Femur (tissue), 1 donor: Measurements from ENCODE around the gene SFMBT2.
A peak's percentile ranks its signal among the peaks of the same experiment; 100 is the strongest.

ENCODE experiments used
- DNase-seq: peaks from one replicate; pipeline ENCODE4 v3.0.0-alpha.2; 2017

SFMBT2 gene

DNA sequence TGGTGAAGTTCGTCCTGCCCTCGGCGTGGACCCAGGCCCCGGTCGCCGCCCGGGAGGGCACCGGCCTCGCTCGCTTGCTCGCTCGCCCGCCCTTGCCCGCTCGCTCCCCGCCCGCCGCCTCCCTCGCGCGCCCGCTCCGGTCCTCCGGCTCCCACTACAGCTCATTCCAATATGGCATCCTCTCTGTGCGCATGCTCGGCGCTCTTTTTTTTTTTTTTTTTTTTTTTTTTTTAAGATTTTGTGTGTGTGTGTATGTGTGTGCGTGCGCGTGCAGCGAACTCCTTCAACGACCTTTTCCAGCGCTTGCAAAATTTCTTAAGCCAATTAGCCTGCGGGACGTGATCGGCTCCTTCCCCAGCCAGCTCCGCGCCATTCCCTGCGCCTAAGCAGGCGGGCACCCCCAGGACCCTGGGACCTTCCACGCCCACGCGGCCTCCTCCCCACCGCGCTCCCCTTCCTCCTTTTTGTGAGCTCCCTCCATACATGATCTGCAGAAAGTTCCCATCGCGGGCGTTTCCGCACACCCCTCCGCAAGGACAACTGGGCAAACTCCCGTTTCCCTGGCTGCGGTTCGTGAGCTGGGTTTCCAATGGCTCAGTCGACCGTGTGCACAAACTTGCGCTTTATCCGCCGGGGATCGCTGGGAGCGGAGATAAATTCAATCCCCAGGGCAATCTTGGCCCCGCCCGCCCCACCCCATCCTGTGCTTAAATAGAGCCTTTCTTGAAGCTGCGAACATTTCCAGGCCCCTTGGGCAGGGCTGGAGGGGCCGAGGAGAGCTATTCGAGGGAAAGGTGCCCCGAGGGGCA lies at the start of gene SFMBT2:
Gene SFMBT2 (minus strand): TSS at position 173 of the 809 bp plus-strand sequence. CDS start 29,136 bp downstream, outside the sequence.
- DNase-seq: peak; percentile 76

DNA sequence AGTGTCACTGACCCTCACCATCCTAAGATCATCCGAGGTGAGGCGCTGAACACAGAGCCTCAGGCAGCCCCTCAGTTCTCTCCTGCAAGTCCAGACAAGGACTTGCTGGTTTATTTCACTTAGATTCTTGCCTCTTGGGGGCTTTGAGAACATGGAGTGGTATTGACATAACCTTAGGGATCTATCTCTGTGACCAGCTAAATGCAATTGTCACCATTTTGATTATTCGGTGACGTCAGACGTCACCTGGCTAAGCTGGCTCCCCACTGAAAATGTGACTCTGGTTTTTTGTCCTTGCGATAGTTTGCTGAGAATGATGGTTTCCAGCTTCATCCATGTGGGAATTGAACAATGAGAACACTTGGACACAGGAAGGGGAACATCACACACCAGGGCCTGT lies 49.2 kb upstream of the SFMBT2 start:
- no peak for DNase-seq

DNA sequence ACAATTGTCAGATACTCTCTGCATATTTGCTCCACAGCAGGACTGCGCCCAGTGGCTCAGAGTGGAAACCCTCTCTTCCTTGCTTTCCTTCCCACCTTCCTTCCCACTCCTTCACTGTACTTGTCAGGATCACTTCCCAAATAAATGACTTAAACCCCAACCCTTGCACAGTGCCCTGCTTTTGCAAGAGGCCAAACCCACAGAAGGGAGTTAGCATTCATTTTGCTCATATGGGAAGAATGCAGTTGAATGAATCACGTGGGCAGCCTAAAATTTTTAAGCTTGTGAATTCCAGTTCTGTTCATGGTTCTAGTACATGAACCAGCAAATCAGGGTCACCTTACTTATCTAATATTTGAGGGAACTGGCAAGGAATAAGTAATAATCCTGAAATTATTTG lies 47.7 kb upstream of the SFMBT2 start:
- no peak for DNase-seq

DNA sequence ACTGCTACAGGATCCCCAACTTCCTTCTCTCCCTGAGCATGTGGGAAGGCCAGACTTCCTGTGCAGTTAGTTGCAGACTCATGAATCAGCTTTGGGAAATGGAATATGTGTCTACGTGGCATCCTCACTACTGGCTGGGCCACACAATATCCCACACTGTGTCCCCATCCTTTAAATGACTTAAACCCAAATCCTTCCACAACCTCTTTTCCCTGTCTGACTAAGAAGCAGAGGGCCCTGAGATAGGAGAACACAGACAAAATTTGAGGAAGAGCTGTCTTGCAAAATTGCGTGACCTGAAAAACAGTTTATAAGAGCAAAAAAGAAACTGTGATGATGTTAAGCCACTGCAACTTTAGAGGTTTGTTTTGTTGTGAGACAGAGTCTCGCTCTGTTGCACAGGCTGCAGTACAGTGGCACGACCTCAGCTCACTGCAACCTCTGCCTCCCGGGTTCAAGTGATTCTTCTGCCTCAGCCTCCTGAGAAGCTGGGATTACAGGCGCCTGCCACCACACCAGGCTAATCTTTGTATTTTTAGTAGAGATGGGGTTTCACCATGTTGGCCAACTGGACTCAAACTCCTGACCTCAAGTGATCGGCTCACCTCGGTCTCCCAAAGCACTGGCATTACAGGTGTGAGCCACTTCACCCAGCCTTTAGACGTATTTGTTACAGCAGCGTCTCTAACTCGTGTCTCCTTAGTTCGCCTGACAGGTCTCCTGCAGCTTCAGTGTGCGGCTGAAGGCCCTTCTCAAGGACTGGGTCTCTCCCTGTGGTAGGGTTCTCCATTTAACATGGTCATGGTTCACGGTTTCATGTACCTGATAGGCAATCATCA lies 46.9 kb upstream of the SFMBT2 start:
- no peak for DNase-seq

DNA sequence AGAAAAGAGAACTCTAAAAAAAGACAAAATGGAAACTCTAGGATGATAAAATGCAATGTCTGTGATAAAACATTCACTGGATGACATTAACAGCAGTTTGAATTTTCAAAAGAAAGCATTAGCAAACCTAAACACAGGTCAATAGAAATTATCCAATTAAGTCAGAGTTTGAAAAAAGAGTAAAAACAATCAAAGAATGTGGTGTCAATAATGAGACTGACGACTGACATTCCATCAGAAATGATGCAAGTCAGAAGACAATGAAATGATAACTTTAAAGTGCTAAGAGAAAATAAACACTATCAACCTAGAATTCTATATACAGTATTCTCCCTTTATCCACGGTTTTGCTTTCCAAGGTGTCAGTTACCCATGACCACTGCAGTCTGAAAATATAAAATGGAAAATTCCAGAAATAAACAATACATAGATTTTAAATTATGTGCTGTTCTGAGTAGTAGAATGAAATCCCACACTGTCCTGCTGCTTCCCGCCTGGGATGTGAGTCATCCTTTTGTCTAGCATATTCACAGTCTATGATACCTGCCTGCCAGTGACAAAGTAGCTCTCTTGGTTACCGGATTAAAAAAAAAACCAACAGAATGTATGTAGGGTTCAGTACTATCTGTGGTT lies 38.3 kb upstream of the SFMBT2 start:
- no peak for DNase-seq

DNA sequence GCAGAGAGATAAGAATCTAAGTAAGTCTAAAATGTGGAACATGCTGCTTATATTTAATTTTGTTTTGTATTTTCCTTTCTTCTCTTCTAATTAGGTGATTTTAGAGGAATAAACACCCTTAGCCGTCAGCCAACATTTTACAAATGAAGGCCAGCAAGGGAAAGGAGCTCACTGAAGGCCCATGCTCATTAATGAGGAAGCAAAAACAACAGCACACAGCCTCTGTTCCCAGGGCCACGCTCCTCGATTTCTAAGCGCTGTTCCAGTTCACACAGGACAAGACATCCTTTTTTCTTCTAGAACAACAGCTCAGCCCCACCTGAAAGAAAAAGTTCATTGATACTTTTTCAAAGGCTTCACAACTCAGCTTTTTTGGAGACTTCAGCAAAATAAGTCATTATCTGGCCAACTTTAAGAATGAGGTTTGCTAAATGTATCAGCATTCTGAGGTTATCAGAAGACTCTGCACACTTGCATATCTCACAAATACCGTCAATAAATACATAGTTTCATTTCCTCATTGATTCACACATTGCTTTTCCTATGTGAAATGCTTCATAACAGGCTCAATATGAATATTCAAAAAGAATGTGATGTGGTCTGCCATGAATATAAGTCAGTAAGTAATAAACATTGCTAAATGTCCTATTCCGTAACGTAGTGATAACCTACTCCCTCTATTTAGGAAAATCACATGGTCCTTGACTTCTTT lies 34.8 kb upstream of the SFMBT2 start:
- DNase-seq: no peak

DNA sequence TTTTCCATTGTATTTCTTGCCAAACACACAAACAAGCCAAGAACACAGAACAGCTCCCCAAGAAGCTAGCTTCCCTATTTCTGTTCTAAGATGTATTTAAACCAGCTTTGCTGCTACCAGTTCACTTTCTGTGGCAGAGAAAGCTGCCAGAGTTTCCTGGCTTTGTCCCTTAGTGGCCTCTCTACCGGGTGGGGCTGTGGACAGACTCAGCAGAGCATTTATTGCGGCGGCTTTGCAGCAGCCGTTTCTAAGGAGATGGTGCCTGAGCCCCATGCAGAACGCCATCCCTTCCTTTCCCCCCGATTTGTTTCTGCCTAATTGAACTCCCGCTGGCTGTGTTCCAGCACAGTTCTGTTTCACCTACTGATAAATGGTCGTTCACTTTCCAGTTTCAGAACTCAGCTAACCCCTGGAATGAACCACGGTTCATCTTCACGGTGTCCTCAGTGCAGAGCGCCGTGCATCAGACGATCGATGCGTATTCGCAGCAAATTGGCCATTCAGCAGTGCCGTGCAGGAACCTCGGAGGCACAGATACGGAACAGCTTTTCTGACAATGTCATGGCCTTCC lies 33.8 kb upstream of the SFMBT2 start:
- no peak for DNase-seq

DNA sequence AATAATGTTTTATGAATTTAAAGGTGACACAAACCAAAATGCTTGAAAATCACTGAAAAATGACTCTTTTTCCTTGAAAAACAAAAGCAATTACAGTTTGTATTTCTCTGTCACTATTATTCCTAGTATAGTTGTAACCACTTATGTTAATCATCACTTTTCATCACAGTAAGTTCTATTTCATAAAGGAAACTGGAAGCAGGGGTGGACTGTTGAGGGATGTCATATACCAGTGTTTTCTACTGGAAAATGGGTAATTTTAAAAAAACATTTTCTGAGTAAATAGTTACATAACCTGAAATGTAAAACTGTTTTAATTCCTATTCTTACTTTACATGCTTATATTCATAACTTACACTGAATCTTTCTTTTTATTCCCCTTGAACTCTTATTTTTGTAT lies 32.2 kb upstream of the SFMBT2 start:
- no peak for DNase-seq

DNA sequence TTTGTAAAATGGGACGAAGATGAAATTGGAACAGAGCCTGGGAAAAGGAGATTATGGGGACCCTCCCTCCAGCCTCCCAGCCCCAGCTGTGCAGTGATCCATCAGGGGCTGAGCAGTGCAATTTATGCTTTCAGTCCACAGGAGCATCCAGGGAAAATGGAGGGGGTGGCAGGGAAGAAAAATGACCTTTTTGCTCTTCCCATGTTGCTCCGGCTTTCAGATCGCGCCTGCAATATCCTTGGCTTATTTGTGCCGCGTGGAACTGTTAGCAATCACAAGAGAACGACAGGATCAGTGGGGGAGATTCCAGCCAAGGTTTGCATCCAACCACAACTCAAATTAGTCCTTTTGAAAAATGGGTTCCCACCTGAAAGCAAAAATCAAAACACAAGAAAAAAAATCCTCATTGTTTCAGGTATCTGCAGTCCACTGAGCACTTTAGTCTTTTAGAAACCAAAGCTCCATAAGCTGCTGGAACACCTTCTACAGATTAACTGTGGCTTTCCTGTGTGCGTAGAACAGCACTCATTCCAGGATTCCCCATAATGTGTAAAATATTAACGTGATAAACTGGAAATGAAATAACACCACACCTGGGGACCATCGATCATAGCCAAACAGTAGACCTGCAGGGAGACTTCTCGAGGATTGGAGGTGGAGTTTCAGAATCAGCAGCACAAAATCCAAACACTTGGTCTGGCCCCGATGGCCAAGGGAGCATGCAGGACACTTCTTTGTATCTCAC lies 30.7 kb upstream of the SFMBT2 start:
- DNase-seq: no peak

DNA sequence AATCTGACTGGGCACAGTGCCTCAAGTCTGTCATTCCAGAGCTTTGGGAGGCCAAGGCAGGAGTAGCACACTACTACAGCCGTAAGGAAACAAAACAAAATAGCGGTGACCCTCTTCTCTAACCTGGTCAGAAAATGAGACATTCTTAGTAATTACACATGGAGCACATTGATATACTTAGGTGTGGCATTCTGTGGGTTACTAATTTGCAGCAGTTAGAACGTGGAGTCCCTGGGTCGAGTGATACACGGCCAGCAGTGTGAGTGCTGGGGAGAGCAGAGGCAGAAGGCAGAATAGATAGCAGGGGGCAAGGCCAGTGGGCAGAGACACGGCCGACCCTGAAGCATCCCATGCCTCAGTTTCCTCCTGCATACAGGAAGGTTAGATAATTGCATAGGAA lies 28.9 kb upstream of the SFMBT2 start:
- DNase-seq: no peak

DNA sequence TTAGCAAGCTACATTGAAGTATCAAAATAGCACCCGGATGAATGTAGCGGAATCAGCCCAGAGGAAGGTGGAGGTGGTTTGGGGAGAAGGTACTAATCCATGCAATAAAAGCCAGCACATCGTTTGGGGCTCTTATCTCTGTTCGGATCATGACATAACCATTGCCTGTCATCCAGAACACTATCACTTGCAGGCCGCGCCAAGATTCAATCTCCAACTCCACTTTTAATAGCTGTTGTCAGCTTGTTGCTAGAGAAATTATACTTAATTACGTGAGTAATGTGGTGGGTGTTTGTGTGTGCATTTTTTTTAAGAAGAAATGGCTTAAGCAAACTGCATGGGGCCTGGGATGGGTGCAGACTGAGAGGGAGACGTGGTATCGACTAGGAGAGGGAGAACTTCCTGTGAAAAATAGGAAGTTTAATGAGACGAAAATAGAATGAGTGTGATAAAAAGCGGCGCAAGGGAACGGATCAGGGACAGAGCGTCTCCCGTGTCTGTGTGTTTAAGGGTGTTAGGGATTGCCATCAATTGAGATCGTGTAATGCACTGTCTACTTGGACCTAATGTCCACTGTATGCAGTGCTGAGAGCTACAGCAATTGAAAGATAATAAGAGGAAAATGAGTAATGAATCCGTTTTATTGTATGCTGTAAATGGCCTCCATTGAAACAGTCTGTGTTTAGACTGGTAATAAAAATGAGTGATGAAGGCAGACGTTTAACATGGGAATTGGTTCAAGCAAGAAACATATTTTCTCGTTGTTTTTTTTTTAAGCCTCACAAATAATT lies 27.6 kb upstream of the SFMBT2 start:
- no peak for DNase-seq

DNA sequence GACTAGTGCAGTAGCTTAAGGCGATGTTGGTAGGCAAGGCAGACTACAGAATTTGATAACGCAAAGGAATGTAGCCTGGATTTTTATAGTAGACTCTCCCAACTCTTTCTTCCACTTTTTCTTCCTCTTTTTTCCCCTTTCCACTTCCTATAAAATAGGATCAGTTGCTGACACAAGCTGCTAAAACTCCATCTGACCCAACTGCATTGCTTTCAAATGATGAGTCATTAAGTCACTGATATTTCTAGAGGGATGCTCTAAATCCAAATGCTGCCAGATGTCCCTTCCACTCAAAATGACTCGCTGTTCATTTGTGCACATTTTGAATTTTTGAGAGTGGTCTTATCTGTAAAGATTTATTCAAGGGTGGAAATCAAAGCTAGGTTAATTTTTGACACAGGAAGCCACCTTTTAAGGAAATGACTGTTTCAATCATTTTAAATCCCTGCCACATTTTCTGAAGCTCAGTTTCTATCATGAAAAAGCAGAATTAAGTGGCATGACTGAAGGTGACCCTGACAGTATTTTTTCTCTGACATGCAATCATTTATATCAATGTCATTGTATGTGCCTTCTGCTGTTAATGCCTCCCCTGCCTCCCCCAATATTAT lies 25.8 kb upstream of the SFMBT2 start:
- DNase-seq: no peak

DNA sequence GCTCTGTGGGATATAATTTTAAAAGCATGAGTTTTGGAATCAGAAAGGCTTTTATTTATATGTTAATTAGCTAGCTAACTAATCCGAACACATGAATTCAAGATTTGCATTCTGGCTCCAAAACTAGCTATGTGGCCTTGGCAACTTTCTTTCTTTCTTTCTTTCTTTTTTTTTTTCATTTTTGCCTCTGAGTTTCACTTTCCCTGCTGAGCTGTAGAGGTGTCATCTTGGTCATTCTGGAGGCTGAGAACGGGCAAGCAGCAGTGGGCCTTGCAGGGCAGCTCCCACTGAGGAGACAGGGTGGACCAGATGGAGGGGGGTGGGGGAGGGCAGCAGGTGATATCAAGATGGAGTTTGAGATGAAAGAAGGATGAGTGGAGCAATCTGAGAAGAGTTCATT lies 24.8 kb upstream of the SFMBT2 start:
- DNase-seq: no peak

DNA sequence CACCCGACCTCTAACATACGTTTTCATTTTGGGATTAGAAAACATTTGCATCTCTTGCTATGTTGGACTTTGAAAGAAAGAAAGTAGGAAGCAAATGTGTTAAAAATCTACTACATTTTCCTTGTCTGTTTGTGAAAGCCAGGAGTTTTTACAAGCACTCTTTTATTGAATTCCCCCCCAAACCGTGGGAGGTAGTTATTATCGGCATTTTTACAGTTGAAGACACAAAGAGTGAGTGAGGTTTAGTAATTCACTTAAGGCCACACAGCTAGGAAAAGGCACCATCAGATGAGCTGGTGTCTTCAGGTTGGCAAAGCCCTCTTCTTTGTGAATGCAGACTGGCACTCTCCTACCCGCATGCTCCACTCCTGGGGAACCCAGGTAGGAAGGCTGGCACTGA lies 23.5 kb upstream of the SFMBT2 start:
- DNase-seq: no peak

DNA sequence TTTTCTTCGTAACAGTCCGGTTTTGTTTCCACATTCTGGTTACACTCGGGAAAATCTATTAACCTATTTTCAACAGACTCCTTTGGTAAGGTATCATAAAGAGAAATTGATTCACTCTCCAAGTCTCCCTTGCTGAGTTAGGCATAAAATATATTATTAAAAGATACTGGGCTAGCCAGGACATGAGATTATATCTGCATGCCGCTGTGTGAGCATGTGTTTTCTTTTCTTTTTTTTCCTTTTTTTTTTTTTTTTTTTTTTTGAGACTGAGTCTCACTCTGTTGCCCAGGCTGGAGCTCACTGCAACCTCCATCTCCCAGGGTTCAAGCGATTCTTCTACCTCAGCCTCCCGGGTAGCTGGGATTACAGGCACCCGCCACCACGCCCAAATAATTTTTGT lies 23.0 kb upstream of the SFMBT2 start:
- DNase-seq: no peak

DNA sequence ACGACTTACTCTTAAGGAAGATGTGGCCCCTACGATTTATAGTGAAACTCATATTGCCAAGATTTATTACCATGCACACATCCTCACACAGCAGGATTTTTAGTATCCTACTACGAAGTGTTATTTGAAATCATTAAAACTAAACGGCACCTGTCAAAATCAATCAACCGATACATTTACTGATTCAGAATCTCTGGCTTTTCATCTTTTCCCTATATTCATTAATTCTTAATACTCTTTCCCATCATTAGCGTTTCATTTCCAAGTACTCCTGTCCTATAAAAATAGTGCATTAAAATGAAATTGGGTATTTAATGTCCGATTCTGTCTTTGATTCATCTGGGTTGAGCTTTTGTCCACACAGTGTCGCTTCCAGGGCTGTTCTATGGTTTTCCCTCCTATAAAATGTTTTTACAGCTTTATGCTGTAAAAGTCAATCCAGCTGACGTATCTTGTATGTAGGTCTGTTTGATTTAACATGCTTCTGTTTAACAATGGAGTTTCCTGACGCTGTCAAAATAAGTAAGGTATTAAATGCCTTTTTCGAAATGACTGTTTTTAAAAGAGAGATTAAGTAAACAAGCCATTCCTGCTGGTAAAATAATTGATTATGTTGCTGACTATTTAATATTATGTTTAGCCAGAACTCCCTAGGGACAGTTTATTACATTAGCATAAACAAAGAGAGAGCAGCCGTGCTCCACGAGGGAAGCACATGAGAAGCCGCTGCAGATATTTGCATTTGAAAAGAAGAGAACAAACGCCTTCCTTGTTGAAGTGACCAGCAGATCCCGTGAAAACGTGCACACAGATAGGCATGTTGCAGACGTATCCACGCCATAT lies 22.3 kb upstream of the SFMBT2 start:
- DNase-seq: no peak

DNA sequence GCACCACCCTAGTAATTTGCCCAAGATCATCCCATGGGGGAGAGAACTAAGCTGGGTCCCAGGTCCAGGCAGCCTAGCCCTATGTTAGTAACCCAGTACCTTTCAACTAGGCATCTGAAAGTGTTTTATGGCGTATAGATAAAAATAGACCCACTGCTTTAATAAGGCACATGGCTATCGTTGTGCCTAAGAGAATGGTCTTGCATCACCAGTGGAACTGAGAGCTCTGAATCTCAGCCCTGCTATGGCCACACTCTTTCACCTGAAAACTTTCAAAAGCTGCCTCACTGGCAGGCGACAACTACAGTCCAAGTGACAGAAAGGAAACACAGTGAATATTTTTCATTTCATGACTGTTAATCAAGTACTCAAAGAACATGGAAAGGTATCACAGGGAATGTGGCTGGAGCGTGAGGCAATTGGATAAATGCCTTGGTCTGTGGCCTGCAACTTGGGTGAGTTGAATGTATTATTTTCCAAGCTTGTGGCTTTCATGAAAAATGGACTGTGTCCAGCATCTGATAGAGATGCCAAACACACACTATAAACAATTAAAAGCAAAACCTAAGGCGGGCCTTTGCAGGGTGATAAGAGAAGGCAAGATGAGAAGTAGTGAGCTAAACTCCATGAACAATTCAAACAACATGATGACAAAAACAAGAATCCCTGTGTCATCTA lies 18.0 kb upstream of the SFMBT2 start:
- DNase-seq: no peak

DNA sequence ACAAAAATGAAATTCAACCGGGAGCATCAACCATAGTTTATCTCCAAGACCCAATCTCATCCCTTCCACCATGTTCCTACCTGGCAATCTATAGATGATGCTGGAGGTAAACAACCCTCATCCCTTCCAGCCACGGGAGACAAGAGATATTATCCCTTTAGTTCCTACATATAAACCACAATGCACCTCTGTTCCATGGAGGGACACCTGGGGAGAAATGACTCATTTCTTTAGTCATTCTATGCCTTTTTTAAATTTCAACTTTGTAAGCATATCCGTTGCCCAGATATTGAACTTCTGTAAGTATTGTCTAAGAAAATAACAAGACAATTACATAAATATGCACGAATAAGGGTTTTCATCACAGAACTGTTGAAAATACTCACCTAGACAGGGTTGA lies 15.5 kb upstream of the SFMBT2 start:
- no peak for DNase-seq

DNA sequence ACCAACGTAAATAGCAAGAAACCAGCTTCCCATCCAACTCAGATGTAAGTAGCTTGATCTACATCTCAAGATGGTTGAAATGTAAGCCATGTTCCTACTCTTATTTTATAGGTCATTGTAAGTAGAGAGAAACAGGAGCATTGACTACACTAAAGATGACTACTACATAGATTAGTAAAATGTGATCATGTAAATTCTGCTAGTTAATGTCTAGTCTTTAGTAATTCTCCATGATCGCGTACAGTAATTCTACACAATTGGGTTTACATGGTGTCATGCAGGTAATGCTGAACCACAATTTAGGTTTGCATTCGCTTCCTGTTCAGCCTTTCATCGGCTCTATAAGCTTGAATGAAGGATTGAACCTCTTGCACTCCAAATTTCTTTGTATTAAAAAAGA lies 14.9 kb upstream of the SFMBT2 start:
- no peak for DNase-seq
